Smooth muscle cell (in vitro differentiated cells): ENCODE measurements around the gene TBC1D1. TPM values are rescaled to one million over a fixed set of nuclear protein-coding genes. Genes with fewer than 3 reads are reported as not detected.

Source experiments
- DNase-seq: peaks from one replicate; lab custom pipeline; 2025; ENCODE audit not compliant: unreplicated experiment; lab: John Stamatoyannopoulos, UW
- H2AFZ ChIP-seq: fragments of 200-600 bp; sonication (generic); 2 replicates; pipeline ENCODE4 v1.6.0; 2016; ENCODE audit warnings: antibody characterized with exemption, low read depth, mild to moderate bottlenecking
- H3F3A ChIP-seq: fragments of 200-600 bp; sonication (generic); 2 replicates; pipeline ENCODE4 v1.6.0; 2017; ENCODE audit warnings: antibody characterized with exemption, low read depth
- H3K27ac ChIP-seq: fragments of 200-600 bp; sonication (generic); 2 replicates; pipeline ENCODE4 v1.5.1; 2016; ENCODE audit warnings: low read depth, mild to moderate bottlenecking
- H3K27me3 ChIP-seq: fragments of 200-600 bp; sonication (generic); 2 replicates; pipeline ENCODE4 v1.6.1; 2016; ENCODE audit warnings: low read depth, mild to moderate bottlenecking
- H3K36me3 ChIP-seq: fragments of 200-600 bp; sonication (generic); 2 replicates; pipeline ENCODE4 v1.5.1; 2016; ENCODE audit warnings: low read depth
- H3K4me1 ChIP-seq: fragments of 200-600 bp; sonication (generic); 2 replicates; pipeline ENCODE4 v1.5.1; 2016; ENCODE audit warnings: low read depth
- H3K4me2 ChIP-seq: fragments of 200-600 bp; sonication (generic); 2 replicates; pipeline ENCODE4 v1.6.0; 2016; ENCODE audit warnings: mild to moderate bottlenecking
- H3K4me3 ChIP-seq: fragments of 200-600 bp; sonication (generic); 2 replicates; pipeline ENCODE4 v1.5.1; 2016; ENCODE audit warnings: mild to moderate bottlenecking
- H3K79me2 ChIP-seq: fragments of 200-600 bp; sonication (generic); 2 replicates; pipeline ENCODE4 v1.6.0; 2016; ENCODE audit warnings: low read depth, mild to moderate bottlenecking
- H3K9ac ChIP-seq: fragments of 200-600 bp; sonication (generic); 2 replicates; pipeline ENCODE4 v1.6.0; 2016; ENCODE audit warnings: low read depth
- H3K9me3 ChIP-seq: fragments of 200-600 bp; sonication (generic); replicated peaks from 2 replicates; pipeline ENCODE4 v1.5.1; 2016; ENCODE audit warnings: low read depth
- H4K20me1 ChIP-seq: fragments of 200-600 bp; sonication (generic); 2 replicates; pipeline ENCODE4 v1.6.0; 2016; ENCODE audit warnings: low read depth
- WGBS: methylation state at CpG from one replicate; pipeline ENCODE4 v1.1.7; 2016; ENCODE audit warnings: low lambda C conversion rate; 5-methylcytosine and 5-hydroxymethylcytosine counted together
- polyA plus RNA-seq: library from polyadenylated mRNA; unstranded; fragments of >200 nt; fragmentation: Nextera tagmentation; extraction: Ambion mirVana; gene quantifications from 2 replicates; pipeline ENCODE4 v1.2.1, GENCODE V29; 2016
- total RNA-seq: library from RNA; depleted of rRNA; stranded (reverse); fragments of >200 nt; gene quantifications from 2 replicates; pipeline ENCODE4 v1.2.3, GENCODE V29; 2014
- TF ChIP-seq, protein P1 (sequence below): fragments of 200-600 bp; sonication (generic); IDR thresholded peaks from 2 replicates; pipeline ENCODE4 v1.5.1; 2017; ENCODE audit warnings: borderline replicate concordance, mild to moderate bottlenecking, antibody characterized with exemption; ENCODE audit not compliant: insufficient read depth, poor library complexity, severe bottlenecking

TBC1D1 gene
- total and polyA plus RNA-seq, 2 experiments from 2014 or later = 81.5 to 117 TPM

- Histone ChIP-seq H3K27ac (peak overlapping the region; percentile 94), H3K9me3 (no peaks in the 10 kb centered on the region), H2AFZ (no peak overlapping the region), H3K4me1 (peaks cover 8% of the 10 kb centered on the region), H3K9ac (no peak overlapping the region), H3K4me3 (no peak overlapping the region), H3K36me3 (peaks cover 3% of the 10 kb centered on the region), H3F3A (peaks cover 6% of the 10 kb centered on the region), H3K4me2 (no peak overlapping the region), H4K20me1 (no peaks in the 10 kb centered on the region), H3K27me3 (no peaks in the 10 kb centered on the region), H3K79me2 (no peaks in the 10 kb centered on the region)
- 92% methylated on average over 12 of the region's 12 CpGs for WGBS
- no peak for DNase-seq
- TF ChIP-seq, protein P1, sequence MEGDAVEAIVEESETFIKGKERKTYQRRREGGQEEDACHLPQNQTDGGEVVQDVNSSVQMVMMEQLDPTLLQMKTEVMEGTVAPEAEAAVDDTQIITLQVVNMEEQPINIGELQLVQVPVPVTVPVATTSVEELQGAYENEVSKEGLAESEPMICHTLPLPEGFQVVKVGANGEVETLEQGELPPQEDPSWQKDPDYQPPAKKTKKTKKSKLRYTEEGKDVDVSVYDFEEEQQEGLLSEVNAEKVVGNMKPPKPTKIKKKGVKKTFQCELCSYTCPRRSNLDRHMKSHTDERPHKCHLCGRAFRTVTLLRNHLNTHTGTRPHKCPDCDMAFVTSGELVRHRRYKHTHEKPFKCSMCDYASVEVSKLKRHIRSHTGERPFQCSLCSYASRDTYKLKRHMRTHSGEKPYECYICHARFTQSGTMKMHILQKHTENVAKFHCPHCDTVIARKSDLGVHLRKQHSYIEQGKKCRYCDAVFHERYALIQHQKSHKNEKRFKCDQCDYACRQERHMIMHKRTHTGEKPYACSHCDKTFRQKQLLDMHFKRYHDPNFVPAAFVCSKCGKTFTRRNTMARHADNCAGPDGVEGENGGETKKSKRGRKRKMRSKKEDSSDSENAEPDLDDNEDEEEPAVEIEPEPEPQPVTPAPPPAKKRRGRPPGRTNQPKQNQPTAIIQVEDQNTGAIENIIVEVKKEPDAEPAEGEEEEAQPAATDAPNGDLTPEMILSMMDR = no peak
Measured at GRCh38 chr4:38077791-38078489, 187.1 kb downstream of the TBC1D1 start.

DNA sequence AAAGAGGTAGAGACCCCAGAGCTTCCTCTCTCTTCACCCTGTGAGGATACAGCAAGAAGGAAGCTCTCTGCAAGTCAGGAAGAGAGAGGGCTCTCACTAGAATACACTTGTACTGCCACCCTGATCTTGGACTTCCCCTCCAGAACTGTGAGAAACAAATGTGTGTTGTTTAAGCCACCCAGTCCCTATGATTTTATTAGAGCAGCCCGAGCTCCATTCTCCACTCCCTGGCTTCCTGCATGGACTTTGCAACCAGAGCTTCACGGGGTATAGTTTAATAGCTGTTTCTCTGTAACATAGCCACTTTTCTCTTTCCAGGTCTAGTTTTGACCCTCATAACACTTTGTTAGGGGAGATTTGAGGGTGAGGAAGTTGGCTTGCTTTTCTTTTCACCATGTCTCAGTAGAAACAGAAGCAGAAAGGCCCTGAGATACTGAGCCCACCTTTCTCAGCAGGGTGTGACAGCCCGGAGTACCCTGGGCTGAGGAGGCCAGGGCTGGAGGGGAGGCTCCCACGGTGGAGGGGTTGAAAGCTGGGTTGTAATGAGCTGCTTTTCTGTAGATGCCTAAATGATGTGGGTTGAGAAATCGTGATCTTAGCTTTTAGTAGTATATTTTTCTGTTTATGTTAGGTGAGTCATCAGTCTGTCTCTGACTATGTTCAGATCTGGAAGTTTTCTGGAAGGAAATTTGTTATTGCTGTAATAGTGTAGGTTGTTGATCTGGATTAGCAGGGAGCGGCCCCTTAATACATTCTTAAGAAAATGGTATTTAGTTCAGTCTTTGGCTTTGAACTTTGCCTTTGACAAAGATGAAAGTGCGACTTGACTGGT, 187.9 kb downstream of the TBC1D1 start:
- Histone ChIP-seq H3K4me1 (peaks cover 8% of the 10 kb centered on the region), H3K27ac (peak overlapping the region; percentile 94), H3K4me2 (peak overlapping the region; percentile 81), H3F3A (peaks cover 6% of the 10 kb centered on the region), H3K36me3 (peaks cover 3% of the 10 kb centered on the region), H4K20me1 (no peaks in the 10 kb centered on the region), H3K79me2 (no peaks in the 10 kb centered on the region), H2AFZ (peak overlapping the region; percentile 60), H3K9me3 (no peaks in the 10 kb centered on the region), H3K4me3 (no peak overlapping the region), H3K27me3 (no peaks in the 10 kb centered on the region), H3K9ac (peak overlapping the region; percentile 70)
- 23% methylated on average over 7 of the region's 7 CpGs for WGBS
- DNase-seq = no peak
- TF ChIP-seq, protein P1 = no peak

- Histone ChIP-seq H3K79me2 (no peaks in the 10 kb centered on the region), H3F3A (peaks cover 19% of the 10 kb centered on the region), H3K27ac (no peak overlapping the region), H3K36me3 (peaks cover 3% of the 10 kb centered on the region), H4K20me1 (no peaks in the 10 kb centered on the region), H3K27me3 (no peaks in the 10 kb centered on the region), H3K4me3 (no peak overlapping the region), H2AFZ (no peak overlapping the region), H3K4me1 (peaks cover 16% of the 10 kb centered on the region), H3K4me2 (no peak overlapping the region), H3K9ac (no peak overlapping the region), H3K9me3 (no peaks in the 10 kb centered on the region)
- DNase-seq = no peak
- 90% methylated on average over 14 of the region's 14 CpGs for WGBS
- TF ChIP-seq, protein P1 = no peak
Measured at GRCh38 chr4:38080061-38080974, 189.4 kb downstream of the TBC1D1 start.
